HG02970 (cell line): ENCODE results near the gene TTC39A.

Experiments used
- ATAC-seq: cut with Tn5 transposase; IDR thresholded peaks from one replicate; pipeline ENCODE4 v1.9.1; 2021; ENCODE audit warnings: mild to moderate bottlenecking, moderate library complexity, moderate number of reproducible peaks; ENCODE audit not compliant: unreplicated experiment, low FRiP score

TTC39A gene

GRCh38 chr1:51316846-51317120, 13.6 kb downstream of the TTC39A start:
- no peak for ATAC-seq

- no peak for ATAC-seq
Measured at GRCh38 chr1:51316113-51316845, 14.1 kb downstream of the TTC39A start.

GRCh38 chr1:51314974-51315373, 15.4 kb downstream of the TTC39A start:
- no peak for ATAC-seq

GRCh38 chr1:51313961-51314777, 16.2 kb downstream of the TTC39A start:
- ATAC-seq, result no peak

GRCh38 chr1:51313268-51313852, 17.0 kb downstream of the TTC39A start:
- no peak for ATAC-seq

GRCh38 chr1:51312718-51313117, 17.6 kb downstream of the TTC39A start:
- no peak for ATAC-seq

GRCh38 chr1:51311826-51312225, 18.5 kb downstream of the TTC39A start:
- ATAC-seq, result no peak

- no peak for ATAC-seq
Measured at GRCh38 chr1:51310871-51311613, 19.3 kb downstream of the TTC39A start.

- ATAC-seq, result no peak
Measured at GRCh38 chr1:51309291-51309690, 21.1 kb downstream of the TTC39A start.

- no peak for ATAC-seq
Measured at GRCh38 chr1:51308636-51309035, 21.7 kb downstream of the TTC39A start.

- no peak for ATAC-seq
Measured at GRCh38 chr1:51306950-51307349, 23.4 kb downstream of the TTC39A start.

- no peak for ATAC-seq
Measured at GRCh38 chr1:51305371-51305823, 25.0 kb downstream of the TTC39A start.

- ATAC-seq, result no peak
Measured at GRCh38 chr1:51304360-51304759, 26.0 kb downstream of the TTC39A start.

GRCh38 chr1:51303751-51304251, 26.6 kb downstream of the TTC39A start:
- no peak for ATAC-seq

GRCh38 chr1:51303315-51303714, 27.0 kb downstream of the TTC39A start:
- no peak for ATAC-seq

GRCh38 chr1:51302746-51303145, 27.6 kb downstream of the TTC39A start:
- ATAC-seq, result no peak

- ATAC-seq, result no peak
Measured at GRCh38 chr1:51302270-51302669, 28.1 kb downstream of the TTC39A start.

GRCh38 chr1:51301844-51302162, 28.6 kb downstream of the TTC39A start:
- ATAC-seq, result no peak

- no peak for ATAC-seq
Measured at GRCh38 chr1:51301152-51301843, 29.1 kb downstream of the TTC39A start.

- no peak for ATAC-seq
Measured at GRCh38 chr1:51299981-51300670, 30.2 kb downstream of the TTC39A start.
